ENCODE measurements around the gene SCFD2.
"Not testable (repeated sequence)": the region's sequence is repeated elsewhere in the genome, so short reads cannot be mapped to it uniquely, and the experiment has no call there.

Gene SCFD2

DNA sequence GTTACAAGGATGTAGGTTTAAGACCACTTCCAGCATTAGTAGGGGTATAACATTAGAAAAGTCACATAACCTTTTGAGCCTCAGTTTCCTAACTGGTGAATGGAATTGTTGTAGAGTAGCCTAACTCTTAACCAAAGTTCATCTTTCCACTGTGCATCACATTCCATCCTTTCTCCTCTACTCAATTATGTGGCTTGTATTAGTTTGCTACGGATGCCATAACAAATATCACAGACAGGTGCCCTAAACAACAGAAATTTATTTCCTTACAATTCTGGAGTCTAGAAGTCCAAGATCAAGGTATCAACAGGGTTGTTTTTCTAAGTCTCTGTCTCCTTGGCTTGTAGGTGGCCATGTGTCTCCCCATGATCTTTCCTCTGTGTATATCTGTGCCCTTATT, 271.8 kb downstream of the SCFD2 start:
- DNase-seq: no peak

DNA sequence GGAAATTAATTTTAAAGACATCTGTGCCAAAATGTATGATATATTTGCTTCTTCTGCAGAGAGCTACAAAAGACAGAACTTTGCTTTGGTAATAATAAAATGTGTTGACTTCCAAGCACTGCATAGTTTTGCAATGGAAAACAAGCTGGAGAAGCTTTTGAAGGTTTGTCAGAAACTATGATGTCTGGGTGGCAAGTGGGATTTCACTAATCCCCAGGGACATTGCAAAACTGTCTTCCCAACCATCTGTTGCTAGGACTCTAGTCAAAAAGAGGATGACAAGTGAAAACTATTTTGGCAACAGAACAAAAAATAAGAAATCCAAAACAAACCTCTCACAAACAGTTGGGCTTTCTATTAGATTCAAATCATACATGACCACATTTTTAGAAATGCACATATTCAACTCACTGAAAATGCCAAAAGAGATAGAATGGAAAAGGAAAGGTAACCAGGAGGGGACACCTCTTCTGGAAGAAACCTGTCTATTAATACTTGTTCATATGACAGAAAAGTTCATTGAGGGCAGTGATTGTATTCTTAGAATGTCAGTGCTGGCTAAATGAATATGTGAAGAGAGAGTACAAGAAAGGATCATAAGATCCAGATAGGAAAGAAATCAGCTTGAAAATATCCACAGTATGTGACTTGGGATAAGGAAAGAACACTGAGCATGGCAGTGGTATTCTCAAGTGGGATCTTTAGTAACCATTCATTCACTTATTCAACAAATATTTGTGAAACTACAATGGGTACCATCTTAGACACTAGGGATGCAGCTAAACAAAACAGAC, 275.7 kb downstream of the SCFD2 start:
- no peak for DNase-seq

DNA sequence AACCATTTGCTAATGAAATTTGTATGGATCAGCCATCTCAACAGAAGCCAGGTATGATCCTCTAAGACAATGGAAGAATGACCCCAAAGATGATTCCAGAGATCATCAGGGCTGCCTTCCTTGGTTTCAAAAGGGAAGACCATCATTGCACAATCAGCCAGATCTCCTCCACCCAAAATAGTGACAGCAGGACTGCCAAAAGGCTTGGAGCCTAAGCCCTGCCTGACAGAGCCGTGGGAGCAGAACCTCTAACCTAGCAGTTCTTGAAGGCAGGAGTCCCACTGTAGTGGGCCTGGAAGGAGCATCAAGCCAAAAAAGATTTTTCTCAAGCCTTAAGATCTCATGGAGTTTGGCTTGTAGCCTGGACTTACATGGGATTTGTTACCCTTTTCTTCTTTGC, 277.7 kb downstream of the SCFD2 start:
- DNase-seq: no peak

DNA sequence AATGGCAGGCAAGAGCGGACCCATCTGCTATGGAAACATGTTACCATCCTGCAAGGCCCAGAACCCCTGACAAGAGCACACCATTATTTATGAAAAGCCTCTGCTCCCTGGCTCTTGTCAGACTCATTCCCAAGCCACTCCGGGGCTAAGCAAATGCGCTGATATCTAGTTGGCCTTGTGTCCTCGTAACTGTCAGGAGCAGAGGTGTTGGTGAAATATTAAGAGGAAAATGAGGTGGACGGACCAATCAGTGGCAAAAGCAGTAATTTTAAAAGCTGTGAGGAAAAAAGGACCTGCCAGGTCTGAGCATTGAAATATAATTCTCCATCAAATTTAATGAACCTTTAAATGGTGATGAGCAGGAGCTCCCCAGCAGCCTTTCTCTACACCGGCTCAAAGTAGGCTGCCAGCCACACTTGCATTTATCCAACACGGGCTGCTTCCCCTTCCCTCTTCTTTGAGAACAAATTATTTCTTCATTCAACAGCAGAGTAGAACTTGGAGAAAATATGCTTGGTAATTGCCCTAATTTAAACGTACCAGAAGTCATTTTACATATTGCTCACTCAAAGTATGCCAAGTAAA, 289.4 kb downstream of the SCFD2 start:
- no peak for DNase-seq

DNA sequence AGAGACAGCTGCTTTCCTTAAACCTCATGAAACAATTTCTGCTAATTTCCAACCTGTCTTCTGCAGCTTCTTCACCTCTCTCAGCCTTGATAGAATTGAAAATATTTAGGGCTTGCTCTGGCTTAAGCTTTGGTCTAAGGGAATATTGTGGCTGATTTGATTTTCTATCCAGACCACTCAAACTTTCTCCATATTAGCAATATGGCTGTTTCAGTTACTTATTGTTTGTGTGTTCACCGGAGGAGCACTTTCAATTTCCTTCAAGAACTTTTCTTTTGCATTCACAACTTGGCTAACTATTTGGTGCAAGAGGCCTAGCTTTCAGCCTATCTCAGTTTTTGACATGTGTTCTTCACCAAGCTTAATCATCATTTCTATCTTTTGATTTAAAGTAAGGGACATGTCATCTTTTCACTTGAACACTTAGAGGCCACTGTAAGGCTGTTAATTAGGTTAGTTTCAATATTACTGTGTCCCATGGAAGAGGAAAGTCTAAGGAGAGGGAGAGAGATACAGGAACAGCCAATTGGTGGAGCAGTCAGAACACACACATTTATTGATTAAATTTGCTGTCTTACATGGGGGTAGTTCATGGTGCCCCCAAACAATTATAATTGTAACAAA, 290.6 kb downstream of the SCFD2 start:
- no peak for DNase-seq

DNA sequence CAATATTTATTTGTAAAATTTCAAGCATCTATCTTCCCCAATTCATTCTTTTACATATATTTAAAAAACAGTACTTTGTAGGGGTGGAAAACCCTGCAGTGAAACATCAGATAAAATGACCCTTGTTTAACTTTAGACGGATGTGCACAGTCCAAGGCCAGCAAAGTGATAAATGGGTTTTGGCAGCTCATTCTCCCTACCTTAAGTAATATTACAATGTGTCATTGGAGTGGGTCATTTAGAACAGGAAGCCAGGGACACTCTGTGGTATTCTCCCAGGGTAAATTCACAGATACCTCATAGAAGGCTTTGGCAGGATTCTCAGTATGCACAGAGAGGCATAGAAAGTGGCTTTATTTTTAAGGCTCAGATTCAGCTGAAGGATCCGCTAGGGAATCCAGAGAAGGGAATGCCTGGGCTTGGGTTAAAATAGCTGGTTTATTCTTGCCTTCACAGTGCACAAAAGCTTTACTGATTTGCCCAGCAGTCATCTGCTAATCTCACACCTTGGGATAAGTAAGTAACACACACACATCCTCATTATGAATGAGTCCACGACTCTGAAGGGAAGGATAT, 297.0 kb downstream of the SCFD2 start:
- no peak for DNase-seq

DNA sequence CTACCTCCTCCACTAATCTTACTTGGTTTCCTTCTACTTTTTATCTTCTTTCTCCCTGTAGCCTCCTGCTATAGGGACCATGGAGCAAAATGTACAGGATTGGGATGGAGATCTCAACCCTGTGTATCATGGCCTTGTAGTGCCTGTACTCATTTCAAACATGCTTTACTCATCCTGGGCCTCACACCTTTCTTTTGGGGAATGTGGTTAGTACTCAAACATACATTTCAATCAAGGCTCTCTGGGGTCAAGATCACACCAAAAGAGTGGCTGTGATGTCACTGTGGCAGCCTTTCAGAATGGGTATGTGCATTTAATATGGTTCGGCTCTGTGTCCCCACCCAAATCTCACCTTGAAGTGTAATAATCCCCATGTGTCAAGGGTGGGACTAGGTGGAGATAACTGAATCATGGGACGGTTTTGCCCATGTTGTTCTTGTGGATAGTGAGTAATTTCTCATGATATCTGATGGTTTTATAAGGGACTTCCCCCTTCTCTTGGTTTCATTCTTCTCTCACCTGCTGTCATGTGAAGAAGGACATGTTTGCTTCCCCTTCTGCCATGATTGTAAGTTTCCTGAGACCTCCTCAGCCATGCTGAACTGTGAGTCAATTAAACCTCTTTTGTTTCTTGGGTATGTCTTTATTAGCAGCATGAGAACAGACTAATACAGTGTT, 298.6 kb downstream of the SCFD2 start:
- DNase-seq: no peak

DNA sequence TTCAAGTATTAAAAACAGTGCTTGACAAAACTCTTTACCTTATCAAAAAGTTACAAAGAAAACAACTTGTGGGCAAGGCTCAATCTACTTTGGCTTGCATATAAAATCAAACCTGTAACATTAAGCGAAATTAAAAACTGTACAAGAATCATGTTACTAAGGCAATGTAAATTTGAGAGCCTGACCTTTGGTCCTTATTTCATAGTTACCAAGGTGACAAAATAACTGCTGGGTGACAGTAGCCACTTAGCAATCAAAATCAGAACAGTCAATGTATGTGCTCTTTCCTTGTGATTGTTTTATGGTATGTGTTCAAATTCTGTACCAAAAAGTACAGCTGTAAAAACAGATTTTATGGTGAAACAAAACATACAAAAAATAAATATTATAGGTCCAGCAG, 299.7 kb downstream of the SCFD2 start:
- DNase-seq: no peak

DNA sequence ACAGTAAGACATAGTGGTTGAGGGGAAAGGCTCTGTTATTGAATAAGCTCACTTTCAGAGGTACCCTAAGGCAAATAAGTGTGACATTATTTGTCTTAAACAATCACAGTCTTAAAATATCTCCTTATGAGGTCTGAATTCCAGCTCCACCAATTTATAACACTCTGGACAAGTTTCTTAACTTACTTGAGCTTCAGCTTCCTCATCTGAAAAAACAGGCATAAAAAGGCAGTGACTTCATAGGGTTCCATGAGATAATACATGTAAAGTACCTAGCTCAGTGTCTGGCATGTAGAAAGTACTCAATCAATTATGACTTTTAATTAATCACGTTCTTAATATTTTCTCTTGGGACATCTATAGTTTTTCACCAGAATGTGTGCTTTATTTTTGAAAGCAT, 301.3 kb downstream of the SCFD2 start:
- DNase-seq: no peak

DNA sequence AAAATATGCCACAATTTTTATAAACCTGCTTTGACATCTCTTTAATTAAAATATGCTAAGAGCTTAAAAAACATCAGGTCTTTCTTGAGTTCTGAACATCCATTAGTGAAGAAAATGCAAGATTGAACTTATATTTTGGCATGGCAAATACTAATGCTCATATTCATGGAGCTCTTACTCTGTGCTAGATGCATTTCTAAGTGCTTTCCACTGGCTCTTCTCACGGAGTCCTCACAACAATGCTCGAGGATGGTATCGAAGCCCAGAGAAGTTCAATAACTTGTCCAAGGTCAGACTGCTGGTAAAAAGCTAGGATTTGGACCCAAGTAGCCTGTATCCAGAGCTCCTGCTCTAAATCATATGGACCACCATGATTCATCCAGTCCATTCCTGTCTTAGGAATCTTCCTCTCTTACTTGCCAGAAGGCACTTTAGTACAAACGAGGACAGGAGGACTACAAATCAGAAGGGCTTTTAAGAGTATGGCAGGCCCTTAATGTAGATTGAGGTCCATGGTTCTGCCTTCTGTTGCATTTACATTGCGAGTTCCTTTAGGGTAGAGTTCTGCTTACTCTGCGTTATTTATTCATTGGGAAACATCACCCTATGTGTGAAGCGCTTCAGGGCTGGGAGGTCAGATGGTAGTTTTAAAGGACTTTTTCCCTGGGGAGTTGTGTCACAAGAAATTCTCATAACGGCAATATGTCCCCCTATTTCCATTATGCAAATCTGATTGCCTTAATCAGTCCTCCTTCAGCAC, 304.6 kb downstream of the SCFD2 start:
- no peak for DNase-seq

DNA sequence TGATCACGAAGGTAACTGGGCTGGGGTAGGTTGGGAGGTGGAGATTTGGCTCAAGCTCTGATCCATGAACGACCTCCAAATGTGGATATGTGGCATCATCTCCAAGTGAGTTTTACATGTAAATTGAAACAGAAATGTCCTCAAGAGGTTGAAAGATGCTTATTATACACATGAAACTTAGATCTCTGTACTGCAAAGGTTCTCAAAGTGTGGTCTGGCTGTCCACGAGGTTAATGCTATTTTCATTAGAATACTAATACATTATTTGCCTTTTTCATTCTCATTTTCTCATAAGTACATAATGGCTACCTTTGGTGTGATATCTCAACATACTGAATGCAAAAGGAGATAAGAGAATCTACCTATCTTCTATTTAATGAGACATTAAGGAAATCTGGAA, 305.6 kb downstream of the SCFD2 start:
- no peak for DNase-seq

DNA sequence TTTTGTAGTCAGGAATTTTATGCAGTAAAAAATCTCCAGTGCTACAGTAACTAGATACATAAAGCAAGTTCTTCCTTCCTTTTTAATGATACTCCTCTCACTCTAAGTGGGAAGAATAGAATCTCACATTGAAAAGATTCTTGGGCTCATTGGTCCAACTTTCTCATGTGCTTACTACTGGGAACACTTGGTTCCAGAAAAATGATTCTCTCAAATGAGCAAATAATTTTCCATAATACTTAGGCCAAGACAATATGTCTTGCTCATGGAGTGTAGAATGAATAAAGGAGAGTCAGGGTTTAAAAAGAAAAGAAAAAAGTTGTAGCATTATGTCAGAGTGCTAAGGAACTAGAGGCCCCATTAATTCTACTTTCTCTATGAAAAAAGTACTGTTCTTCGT, 306.0 kb downstream of the SCFD2 start:
- no peak for DNase-seq

DNA sequence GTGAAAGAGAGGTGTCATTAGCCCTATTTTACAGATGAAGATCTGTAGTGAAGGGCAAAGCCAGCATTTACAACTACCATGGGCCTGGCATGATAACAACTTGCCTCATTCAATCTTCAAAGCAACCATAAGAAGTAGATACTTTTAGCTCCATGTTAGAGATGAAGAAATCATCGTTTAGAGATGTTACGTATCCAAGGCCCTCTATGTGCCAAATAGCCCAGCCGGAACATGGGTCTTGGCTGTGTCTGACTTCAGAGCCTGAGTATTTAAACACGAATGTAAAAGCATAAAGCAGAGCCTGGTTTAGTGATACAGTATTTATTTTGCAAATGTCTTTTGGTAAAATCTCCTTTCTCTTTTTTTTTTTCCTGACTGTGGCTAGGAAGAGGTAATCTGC, 306.6 kb downstream of the SCFD2 start:
- DNase-seq: no peak

DNA sequence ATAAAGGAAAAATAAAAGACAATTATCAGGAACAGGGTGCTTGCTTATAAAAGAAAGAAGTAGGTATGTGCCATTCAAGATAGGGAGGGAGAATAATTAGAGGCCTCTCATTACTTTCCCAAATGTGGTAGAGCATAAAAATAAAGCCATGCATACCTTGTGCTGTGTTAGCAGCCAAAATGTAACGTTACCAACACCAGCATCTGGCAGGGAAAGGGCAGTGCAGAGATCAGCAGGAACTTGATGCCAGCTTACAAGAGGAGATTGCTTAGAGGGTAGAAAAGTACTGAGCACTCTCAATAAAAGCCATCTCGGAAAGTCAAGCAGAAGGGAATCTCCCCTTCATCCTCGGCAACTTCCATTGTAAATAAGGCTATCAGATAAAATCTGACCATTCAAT, 308.2 kb downstream of the SCFD2 start:
- no peak for DNase-seq

DNA sequence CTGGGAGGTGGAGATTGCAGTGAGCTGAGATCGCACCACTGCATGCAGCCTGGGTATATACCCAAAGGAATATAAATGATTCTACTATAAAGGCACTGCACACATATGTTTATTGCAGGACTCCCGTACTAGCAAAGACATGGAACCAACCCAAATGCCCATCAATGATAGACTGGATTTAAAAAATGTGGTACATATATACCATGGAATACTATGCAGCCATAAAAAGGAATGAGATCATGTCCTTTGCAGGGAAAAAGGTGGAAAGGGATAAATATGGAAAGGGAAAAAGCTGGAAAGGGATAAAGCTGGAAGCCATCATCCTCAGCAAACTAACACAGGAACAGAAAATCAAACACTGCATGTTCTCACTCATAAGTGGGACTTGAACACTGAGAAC, 308.8 kb downstream of the SCFD2 start:
- not testable (repeated sequence) for DNase-seq

DNA sequence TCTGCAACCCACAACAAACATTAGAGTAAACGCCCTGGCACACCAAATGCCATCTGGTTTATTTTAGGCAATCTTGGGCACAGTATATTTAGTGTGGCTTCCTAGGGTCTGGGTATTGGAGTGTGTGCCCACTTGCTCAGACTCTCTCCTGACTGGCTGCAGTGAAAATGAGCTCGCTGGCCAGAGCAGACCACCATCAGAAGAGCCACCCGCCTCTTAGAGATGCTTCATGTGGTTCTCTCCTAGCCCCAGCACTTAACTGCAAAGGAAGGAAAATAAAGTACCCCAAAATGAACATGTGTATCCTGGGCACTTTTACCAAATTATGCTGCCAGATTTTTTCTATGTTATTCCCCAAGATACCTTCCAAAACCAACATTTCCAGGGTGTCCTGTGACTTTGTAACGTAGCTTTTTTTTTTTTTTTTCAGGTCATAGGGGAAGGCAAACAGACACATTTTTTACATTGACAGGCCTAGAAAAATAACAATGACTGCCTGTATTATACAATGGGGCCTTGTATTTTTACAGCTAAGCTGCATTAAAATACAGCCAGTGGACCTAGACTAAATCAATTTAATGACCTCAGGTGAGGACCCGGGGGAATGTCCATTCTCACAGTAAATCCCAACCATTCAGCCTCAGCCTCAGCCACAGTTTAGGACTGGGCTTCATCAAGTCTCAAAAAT, 310.0 kb downstream of the SCFD2 start:
- no peak for DNase-seq

DNA sequence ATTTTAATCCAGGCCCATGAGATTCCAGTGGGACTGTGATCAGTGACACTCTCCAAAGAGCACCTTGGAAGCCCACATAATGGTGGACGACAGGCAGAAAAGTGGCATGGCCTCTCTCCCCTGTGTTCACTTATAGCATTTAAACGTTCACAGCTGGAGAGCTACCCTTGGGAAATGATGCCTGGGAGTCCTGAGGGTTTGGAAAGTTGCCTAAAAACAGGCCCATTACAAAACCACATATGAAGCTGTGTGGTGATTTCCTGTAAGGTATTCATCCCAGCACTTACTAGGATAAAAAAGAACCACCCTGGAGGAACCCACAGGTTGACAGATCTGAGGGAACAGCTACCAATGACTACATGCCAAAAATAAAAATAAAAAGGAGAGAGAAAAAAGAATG, 310.6 kb downstream of the SCFD2 start:
- no peak for DNase-seq

DNA sequence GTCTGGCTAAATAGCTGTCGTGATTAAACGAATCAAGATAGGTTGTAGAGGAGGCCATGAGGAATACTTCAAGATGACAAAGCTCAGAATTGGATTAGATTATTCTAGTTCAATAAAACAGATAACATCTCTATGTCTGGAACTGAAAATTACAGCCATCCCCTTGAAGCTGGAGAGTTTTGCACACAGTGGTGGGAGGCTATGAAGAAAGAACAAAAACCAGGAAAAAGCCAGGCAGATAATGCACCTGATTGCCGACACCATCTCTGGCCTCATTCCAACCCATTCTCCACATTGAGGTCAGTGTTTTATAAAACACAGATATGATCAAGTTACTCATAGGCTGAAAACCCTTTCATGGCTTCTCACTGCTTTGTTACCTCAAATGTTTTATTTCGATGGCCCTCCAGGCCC, 315.5 kb downstream of the SCFD2 start:
- DNase-seq: no peak

DNA sequence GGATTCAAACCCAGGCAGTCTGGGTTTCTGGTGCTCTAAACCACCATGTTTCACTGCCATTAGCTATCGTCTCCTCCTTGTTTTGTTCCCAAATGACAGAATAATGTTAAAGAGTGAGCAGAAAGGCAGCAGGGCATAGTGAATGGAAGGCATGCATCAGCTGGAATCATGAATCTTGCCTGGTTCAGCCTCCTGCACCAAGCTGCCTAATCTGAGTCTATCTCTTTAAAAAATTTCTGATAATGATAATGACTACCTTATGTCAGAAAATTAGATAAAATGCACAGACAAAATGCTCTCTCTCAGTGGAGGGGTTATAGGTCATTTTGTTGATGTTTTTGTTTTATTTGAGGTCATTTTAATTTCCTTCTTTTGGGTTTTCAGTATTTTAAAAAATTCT, 316.3 kb downstream of the SCFD2 start:
- DNase-seq: no peak

DNA sequence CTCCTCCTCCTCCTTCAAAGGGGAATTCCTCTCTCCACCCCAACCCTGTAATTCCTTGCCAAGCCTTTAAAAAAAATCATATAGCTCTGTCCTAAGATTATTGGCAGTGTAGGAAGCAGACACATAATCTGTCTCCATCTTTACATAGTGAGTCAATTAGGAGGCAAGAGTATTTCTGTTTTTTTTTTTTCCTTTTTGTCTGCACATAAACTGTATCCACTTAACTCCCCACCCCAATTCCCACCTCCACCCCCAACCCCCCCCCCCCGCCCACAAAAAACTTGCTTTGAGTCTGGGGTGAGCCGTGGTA, 321.3 kb downstream of the SCFD2 start:
- no peak for DNase-seq

DNA sequence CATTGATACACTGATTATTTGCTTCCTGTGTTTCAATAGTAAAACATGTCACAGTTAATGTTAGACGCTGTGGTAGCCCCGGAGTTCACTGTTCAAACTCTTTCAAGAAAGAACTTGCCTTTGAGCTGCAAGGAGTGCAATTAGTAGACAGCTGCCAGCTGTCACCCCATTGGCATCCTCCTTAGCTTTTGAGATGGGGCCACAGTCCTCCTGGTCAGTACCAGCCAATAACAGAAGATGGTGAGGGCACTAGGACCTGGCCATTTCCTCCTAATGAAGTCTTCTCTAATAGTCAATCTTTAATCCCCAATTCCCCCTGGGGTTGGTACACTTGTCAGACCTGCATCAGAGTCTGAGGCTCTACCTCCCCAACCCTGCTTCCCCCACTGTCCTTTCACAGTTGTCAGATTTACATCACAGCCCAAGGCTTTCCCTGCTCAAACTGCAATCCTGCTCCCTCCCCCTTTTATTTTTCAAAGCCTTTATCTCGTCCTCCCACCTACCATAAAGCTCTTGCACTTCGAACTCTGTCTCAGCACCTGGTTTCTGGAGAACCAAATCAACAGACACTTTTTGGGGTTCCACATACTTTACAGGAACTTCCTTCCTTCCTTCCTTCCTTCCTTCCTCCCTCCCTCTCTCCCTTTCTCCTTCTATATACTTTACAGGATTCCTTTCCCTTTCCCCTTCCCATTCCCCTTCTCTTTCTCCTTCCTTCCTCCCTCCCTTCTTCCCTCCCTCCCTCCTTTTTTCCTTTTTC, 321.8 kb downstream of the SCFD2 start:
- no peak for DNase-seq

DNA sequence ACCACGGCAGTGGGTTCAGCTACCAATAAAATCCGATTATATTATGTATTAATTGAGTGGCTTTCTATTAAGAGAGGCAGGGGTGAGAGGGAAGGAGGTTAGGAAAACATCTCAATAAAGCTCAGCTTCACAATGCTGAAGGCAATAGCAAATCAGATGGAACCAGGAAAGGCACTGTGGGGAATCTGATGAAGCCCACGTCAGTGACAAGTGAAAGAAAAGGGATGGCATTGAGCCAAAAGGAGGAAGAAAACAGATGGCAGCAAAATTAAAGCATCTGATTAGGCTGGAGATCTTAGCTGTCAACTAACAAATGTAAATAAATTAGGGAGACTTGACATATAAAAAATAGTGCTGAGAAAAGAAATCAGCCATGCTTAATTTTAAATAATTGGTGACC, 322.8 kb downstream of the SCFD2 start:
- no peak for DNase-seq

Data from activated CD8-positive, alpha-beta memory T cell treated with anti-CD3 and anti-CD28 coated beads for 24 hours (primary cell).